ENCODE data around the gene CDC16.
"Not testable (repeated sequence)": the region's sequence is repeated elsewhere in the genome, so short reads cannot be mapped to it uniquely, and the experiment has no call there.

Gene CDC16, protein sequence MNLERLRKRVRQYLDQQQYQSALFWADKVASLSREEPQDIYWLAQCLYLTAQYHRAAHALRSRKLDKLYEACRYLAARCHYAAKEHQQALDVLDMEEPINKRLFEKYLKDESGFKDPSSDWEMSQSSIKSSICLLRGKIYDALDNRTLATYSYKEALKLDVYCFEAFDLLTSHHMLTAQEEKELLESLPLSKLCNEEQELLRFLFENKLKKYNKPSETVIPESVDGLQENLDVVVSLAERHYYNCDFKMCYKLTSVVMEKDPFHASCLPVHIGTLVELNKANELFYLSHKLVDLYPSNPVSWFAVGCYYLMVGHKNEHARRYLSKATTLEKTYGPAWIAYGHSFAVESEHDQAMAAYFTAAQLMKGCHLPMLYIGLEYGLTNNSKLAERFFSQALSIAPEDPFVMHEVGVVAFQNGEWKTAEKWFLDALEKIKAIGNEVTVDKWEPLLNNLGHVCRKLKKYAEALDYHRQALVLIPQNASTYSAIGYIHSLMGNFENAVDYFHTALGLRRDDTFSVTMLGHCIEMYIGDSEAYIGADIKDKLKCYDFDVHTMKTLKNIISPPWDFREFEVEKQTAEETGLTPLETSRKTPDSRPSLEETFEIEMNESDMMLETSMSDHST

DNA sequence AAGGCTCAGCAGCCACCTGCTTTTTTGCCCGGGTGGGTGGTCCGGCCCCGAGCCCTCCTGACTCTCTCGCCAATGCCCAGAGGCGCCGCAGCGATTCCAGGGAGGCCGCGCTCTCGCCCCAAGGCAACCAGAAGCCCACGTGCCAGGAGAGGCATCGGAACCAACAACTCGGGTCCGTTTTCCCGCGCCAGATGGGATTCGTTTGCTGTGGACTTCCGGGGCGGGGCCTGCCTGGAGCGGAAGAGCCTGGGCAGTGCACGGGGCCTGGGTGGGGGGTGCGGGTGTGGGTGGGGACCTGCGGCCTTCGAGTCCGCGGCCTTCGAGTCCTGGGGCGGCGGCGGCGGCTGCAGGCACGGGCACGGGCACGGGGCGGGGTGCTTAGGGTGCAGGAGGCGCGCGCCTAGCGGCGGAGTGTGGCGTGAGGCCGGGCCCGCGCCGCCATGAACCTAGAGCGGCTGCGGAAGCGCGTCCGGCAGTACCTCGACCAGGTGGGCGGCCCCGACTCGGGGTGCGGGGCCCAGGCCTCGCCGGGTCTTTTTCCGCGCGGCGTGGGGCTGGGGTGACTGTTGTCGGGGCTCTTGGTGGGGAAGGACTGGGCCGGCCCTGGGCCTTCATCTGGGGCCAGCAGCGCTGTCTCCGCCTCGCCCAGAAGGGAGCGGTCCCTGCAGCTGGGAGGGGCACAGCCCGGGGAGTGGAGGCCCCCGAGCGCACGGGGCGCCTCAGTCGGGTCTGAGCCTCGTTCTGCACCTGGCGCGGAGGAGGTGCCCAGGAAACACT, at the start of gene CDC16:
Gene CDC16, plus strand, starts transcription at position 253 of the 777 bp plus-strand sequence. Its CDS starts 188 bp downstream, at position 441.
- peak; percentile 79 for DNase-seq (ENCODE audit: low read depth)

DNA sequence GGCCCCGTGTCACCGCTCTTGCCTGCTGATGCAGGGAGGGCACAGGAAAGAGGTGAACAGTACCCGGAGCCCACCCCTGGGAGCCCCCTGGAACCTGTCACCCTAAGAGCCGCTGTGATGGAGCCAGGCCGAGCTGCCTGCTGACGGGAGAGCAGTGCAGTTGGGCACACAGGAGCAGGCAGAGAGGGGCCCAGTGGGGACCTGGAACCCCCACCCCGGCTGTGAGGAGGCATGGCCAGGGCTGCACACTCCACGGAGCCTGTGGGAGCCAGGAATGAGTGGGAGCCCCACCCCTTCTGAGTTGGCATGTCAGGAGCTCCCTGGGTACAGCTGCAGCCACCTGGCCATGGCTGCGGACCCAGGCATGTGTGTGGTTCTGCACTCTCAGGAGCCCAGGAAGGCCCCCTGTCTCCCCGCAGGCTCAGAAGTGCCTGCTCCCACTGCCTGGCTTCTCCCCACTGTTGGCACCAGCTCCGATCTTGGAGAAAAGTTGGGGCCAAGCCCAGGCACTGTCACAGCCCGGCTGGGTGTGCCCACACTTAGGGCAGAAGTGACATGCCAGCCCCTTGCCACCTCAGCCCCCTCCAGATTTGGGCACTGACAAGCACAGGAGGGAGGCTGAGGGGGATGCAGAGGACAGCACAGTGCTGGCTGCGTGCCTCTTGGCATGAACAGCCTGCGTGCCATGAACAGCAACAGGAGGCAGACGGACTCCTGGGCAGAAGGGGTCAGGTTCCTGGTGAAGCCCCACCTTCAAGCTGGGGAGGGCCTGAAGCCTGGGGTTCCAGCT, 49.3 kb upstream of the CDC16 start:
- DNase-seq (ENCODE audit: low read depth), result no peak

DNA sequence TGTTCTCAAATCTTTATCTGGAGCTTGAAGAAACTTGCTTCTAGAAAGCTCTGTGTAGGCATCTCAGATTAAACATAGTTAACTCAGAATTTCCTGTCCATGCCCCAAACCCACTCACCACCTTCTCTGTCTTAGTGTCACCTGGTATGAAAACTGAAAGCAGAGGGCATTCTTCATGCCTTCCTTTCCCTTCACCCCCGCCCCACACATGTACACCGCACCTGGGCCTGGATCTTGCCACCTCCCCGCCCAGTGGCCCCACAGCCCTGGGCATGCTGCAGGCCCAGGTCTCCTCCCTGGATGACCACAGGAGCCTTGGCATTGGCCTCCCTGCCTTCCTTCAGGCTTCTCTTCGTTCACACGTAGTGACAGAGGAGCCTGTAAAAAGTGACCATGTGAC, 39.8 kb upstream of the CDC16 start:
- DNase-seq (ENCODE audit: low read depth), result no peak

DNA sequence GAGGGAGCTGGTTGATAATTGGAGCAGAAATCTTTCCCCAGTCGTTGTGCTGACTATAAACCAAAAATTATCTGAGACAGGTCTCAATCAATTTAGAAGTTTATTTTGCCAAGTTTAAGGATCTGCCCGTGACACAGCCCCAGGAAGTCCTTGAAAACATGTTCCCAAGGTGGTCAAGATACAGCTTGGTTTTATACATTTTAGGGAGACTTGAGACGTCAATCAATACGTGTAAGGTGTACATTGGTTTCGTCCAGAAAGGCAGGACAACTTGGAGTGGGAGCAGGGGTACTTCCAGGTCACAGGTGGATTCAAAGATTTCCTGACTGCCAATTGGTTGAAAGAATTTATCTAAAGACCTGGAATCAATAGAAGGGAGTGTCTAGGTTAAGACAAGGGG, 38.1 kb upstream of the CDC16 start:
- no peak for DNase-seq (ENCODE audit: low read depth)

DNA sequence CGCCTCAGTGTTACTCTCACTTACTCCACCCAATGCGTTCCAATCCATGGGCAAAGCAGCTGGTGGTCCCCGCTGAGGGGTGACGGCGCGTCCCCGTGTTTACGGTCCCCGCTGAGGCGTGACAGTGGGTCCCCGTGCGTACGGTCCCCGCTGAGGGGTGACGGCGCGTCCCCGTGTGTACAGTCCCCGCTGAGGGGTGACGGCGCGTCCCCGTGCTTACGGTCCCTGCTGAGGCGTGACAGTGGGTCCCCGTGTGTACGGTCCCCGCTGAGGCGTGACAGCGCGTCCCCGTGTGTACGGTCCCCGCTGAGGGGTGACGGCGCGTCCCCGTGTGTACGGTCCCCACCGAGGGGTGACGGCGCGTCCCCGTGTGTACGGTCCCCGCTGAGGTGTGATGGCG, 36.1 kb upstream of the CDC16 start:
- no peak for DNase-seq (ENCODE audit: low read depth)

DNA sequence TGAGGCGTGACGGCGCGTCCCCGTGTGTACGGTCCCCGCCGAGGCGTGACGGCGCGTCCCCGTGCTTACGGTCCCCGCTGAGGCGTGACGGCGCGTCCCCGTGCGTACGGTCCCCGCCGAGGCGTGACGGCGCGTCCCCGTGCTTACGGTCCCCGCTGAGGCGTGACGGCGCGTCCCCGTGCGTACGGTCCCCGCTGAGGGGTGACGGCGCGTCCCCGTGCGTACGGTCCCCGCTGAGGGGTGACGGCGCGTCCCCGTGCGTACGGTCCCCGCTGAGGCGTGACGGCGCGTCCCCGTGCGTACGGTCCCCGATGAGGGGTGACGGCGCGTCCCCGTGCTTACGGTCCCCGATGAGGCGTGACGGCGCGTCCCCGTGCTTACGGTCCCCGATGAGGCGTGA, 35.2 kb upstream of the CDC16 start:
- DNase-seq (ENCODE audit: low read depth), result not testable (repeated sequence)

DNA sequence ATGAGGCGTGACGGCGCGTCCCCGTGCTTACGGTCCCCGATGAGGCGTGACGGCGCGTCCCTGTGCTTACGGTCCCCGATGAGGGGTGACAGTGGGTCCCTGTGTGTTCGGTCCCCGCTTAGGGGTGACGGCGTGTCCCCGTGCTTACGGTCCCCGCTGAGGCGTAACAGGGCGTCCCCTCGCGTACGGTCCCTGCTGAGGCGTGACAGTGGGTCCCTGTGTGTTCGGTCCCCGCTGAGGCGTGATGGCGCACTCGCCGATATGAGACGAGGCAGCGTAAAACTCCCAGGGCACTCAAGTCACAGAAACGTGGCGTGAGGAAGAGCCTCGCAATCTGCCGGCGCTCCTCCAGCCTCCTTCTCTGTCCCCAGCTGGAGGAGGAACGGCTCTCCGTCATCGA, 34.7 kb upstream of the CDC16 start:
- no peak for DNase-seq (ENCODE audit: low read depth)

DNA sequence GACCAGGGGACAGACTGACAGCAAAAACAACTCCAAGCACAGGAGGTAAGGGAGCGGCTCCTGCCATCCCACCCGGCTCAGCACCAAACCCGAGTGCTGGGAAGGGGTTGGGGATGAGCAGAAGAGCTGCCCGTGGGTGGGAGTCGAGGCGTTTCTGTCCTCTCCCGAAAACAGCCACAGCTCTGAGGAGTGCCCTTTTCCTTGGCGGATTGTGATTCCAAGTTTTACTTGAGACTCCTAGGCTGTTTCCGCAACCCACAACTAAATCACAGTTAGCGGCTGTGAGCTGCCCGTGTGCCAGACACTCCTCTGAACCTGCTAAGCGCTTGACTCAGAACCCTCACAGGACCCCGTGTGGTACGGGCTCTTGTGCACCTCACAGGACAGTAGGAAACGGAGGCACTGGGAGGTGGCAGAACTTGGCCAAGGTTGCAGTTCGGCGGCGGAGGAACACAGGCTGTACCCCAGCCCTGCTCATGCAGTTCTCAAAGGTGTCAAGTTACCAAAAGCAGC, 34.2 kb upstream of the CDC16 start:
- no peak for DNase-seq (ENCODE audit: low read depth)

DNA sequence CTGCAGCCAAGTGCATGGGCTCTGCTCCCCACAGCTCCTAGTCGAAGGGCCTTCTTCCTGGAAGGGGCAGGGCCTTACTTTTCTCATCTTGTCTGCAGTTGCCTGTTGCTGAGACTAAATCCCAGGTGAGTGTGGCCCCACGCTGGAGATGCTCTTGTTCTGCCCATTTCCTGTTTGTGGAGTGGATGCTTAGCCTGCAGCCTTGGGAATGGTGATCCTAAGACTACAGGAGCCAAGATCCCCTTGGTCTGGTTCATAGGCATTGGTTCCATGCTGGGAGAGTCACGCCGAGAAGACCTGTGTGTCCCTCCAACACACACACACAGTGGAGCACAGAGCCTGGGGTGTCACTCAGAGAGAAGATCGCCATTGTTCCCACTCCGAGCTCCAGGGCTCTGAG, 32.1 kb upstream of the CDC16 start:
- DNase-seq (ENCODE audit: low read depth), result no peak

DNA sequence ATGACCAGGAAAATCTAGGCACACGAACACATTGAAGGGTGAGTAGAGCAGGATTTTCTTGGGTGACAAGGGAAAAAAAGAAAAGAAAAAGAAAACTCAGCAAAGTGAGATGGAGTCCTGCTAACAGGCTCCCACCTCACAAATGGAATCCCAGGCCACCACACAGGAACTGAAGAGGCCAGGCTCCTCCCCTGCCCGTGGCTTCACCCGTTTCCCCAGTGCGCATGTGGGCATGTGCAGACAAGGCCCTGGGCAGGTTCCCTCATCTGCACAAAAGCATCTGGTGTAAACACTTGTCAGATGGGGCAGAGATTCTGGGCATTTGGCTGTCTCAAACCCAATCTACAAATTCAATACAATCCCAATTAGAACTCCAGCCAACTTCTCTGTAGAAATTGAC, 31.2 kb upstream of the CDC16 start:
- DNase-seq (ENCODE audit: low read depth), result peak; percentile 32

DNA sequence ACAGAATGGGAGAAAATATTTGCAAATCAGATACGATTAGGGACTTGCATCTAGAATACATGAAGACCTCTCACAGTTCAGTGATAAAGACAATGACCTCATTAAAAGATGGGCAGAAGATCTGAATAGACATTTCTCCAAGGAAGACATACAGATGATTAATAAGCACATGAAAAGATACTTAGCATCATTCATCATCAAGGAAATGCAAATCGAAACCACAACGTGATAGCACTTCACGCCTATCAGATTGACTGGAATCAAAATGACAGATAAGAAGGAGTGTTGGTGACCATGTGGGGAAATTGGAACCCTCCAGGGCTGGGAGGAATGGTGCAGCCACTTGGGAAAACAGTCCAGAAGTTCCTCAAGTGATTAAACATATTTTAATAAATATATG, 29.8 kb upstream of the CDC16 start:
- DNase-seq (ENCODE audit: low read depth), result no peak

DNA sequence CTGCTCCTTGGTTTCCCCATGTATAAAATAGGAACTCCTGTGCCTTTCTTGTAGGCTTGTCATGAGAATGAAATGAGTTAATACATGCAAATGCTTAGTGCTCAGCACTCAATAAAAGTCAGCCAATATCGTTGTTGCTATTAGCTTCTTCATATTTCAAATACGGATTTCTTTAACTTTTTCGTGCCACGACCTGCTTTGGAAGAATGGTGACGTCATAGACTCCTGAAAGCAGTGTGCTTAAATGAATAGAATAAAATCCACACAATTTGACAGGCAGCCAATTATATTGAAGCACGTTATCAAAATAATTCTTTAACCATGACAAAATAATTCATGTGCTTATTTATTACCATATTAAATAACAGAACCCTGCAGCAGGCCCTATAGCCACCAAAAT, 26.6 kb upstream of the CDC16 start:
- no peak for DNase-seq (ENCODE audit: low read depth)

DNA sequence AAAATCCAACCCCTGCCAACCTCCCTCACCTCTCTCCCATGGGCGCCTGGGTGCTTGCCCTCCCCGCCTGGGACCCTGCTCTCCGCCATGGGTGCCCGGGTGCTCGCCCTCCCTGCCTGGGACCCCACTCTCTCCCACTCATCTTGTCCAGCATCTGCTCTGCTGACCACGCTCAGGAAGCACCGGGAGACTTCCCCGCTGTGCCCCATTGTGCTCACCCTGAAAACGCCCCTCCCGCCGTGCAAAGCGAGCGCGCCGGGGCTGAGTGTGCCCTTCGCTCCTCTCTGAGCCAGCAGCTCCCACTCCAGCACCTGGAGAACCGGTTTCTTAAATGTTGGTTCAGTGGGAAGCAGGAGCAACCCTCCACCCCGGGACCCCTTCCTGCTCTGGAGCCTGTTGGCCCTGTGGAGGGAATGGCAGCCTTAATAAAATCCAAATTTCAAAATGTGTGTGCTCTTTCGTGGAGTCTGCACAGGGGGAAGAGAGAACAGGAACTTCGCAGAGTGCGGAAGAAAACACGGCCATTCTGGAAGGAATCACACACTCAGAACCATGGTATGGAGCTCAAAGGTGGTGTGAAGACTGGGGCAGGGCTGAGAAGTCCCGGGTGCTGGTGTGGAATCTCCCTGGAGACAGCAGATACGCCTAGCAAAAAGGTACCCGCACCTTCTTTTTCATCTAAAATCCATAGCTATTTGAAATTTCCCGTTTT, 23.1 kb upstream of the CDC16 start:
- DNase-seq (ENCODE audit: low read depth), result no peak

DNA sequence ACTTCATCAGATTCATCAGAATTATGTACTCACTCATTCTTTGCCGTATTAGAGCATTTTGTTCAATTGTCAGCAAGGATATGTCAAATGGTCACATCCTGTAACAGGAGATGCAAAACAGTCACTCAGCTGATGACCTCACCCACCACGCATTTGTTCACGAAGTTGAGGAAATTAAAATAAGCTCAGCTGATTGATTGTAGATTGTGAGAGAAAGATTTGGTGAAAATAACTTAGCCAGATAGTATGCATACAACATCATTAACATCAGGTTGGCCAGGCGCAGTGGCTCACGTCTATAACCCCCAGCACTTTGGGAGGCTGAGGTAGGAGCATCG, 22.6 kb upstream of the CDC16 start:
- no peak for DNase-seq (ENCODE audit: low read depth)

DNA sequence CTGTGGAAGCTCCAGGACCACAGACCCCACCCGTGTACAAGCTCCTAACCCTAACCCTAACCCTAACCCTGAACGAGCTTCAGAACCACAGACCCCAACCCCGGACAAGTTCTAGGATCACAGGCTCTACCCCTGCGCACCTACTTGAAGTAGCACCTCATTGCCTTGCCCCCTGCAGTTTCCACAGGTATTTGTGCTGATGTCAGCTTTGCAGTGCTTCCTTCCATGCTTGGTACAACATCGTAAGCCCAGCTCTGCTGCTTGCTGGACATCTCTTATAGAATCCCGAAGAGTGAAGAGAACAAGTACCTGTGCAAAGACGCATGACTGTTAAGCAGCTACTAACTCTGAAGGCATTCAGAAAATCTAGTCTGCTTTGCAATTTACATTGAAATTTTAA, 20.7 kb upstream of the CDC16 start:
- no peak for DNase-seq (ENCODE audit: low read depth)

DNA sequence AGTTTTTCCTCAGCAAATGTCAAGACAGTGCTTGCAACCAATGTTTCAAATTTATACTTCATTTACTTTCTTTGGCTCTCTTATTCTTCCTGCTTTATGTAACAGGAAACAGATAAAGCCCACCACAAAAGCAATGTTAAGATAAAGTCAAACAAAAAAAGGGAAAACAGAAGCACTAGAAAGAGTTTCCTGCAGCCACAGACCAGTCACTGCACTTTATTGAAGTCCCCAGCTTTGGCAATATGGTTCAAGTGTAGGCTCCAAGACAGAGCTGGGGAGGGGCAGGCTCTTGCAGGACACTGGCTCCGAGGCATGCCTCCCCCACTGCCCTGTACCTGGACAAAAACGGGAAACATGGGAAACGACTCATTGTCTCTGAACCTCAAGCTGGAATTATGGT, 15.3 kb upstream of the CDC16 start:
- no peak for DNase-seq (ENCODE audit: low read depth)

DNA sequence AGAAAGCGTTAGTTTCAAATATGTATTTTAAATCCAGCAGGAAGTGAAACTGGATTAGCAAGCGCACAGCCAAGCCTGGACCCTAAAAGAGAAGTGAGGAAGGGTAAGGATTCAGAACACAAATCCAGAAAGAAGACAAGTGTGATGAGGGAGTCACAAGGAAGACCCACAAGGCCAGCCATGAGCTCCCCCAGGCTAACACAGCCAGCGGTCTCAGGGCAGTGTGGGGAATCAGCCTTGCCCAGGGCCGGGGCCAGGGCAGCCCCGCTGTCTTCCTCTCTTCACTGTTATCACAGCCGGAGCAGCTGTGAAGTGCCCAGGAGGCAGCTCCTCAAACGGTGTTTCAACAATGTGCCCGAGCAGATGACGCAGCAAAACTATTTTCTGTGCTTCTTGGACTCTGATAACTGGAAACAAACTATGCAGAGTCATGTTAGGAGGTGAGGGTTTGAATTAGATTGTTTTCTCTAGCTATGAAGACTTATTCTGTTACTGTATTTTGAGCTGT, 12.2 kb upstream of the CDC16 start:
- no peak for DNase-seq (ENCODE audit: low read depth)

DNA sequence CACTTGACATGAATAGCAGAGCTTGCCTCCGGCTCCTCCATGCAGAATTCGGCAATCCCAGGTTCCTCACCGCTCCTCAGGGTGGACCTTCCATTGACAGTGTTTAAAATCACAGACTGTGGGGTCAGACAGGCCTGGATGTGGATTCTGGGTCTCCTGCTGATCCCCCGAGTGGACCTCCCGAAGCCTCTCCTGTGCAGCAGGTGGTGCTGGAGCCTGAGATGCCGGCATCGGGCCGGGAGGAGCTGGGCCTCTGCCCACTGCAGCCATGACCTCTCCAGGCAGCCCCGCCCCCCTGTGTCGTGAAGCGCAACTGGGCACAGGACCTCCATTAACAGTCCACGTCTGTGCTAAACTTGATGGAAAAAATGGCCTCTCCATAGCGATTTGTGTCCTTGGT, 10.5 kb upstream of the CDC16 start:
- DNase-seq (ENCODE audit: low read depth), result no peak

DNA sequence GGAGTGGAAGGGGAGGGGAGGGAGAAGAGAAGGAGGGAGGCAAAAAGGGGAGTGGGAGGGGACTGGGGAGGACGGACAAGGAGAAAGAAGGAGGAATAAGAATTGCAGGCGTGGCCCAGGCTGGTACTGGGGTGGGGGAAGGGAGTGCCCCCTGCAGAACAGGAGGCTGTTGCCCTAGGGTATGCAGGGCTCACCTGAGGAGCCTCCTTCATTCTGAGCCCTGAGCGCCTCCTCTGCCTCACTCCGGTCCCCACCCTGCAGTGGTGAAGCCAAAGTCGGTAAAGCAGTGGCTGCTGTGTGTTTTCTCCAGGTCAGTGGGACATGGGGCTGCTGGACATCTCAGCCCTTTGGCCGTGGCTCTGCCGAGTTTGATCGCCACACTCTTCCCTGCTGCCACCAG, 9.1 kb upstream of the CDC16 start:
- no peak for DNase-seq (ENCODE audit: low read depth)

DNA sequence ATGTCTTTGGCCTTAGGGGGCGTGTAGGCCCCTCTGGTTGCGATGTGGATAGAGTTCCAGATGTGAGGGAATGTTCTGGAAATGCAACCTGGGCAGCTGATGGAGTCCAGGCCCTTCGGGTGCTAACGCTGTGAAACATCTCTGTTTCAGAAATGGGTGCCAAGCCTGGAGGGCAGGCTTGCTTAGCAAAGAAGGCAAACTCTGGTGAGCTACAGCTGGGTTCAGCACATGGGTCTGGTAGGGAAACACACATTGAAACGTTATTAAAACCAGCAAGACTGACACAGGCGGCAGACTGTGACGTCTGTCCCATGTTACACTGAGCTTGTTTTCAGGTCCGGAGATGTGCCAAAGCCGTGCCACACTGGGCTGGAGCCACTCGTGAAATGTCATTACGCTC, 8.6 kb upstream of the CDC16 start:
- no peak for DNase-seq (ENCODE audit: low read depth)

DNA sequence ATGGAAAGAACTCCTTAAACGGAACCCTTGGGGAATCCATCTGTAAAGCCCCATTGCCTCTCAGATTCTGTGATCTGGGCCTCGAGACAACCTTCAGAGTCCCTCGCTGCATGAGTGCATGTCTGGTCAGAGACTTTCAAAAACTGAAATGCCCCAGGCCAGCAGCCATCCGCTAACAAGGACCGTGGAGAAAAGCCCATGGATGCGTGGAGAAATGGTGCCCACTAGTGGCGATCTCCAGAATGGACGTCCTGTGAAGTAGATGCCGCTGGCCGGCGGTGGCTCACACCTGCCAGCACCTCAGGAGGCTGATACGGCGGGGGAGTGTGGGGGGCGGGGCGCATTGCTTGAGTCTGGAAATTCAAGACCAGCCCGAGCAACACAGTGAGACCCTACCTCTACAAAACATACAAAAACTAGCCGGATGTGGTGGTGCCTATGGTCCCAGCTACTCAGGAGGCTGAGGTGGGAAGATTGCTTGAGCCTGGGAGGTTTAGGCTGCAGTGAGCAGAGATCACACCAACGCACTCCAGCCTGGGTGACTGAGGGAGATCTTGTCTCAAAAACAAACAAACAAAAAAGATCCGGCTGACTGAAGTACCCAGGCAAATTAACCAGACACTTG, 7.9 kb upstream of the CDC16 start:
- peak; percentile 79 for DNase-seq (ENCODE audit: low read depth)

Data from activated T-cell treated with anti-CD3 and anti-CD28 coated beads for 1 hour (primary cell).